Measurements from ENCODE around the gene RAVER2.
"Not testable (repeated sequence)": the region's sequence is repeated elsewhere in the genome, so short reads cannot be mapped to it uniquely, and the experiment has no call there.

RAVER2 gene

GRCh38 chr1:64748706-64749105, 3.8 kb downstream of the RAVER2 start:
- no peak for DNase-seq

GRCh38 chr1:64750092-64750491, 5.2 kb downstream of the RAVER2 start:
- no peak for DNase-seq

GRCh38 chr1:64750875-64751274, 6.0 kb downstream of the RAVER2 start:
- no peak for DNase-seq

GRCh38 chr1:64754173-64754572, 9.3 kb downstream of the RAVER2 start:
- no peak for DNase-seq

- no peak for DNase-seq
Measured at GRCh38 chr1:64755361-64755760, 10.5 kb downstream of the RAVER2 start.

GRCh38 chr1:64756770-64757169, 11.9 kb downstream of the RAVER2 start:
- no peak for DNase-seq

GRCh38 chr1:64757213-64757612, 12.3 kb downstream of the RAVER2 start:
- no peak for DNase-seq

- DNase-seq: no peak
Measured at GRCh38 chr1:64758233-64758632, 13.4 kb downstream of the RAVER2 start.

GRCh38 chr1:64759968-64760367, 15.1 kb downstream of the RAVER2 start:
- no peak for DNase-seq

- DNase-seq: no peak
Measured at GRCh38 chr1:64765012-64765411, 20.1 kb downstream of the RAVER2 start.

- DNase-seq: no peak
Measured at GRCh38 chr1:64765826-64766225, 21.0 kb downstream of the RAVER2 start.

GRCh38 chr1:64766429-64766828, 21.6 kb downstream of the RAVER2 start:
- no peak for DNase-seq

- no peak for DNase-seq
Measured at GRCh38 chr1:64769482-64769881, 24.6 kb downstream of the RAVER2 start.

GRCh38 chr1:64769971-64770370, 25.1 kb downstream of the RAVER2 start:
- DNase-seq: no peak

- not testable (repeated sequence) for DNase-seq
Measured at GRCh38 chr1:64773306-64773705, 28.4 kb downstream of the RAVER2 start.

GRCh38 chr1:64775113-64775512, 30.2 kb downstream of the RAVER2 start:
- DNase-seq: no peak

GRCh38 chr1:64782044-64782443, 37.2 kb downstream of the RAVER2 start:
- not testable (repeated sequence) for DNase-seq

- not testable (repeated sequence) for DNase-seq
Measured at GRCh38 chr1:64782848-64783247, 38.0 kb downstream of the RAVER2 start.

- no peak for DNase-seq
Measured at GRCh38 chr1:64790832-64791487, 46.1 kb downstream of the RAVER2 start.

GRCh38 chr1:64798872-64799271, 54.0 kb downstream of the RAVER2 start:
- no peak for DNase-seq

- no peak for DNase-seq
Measured at GRCh38 chr1:64801851-64802523, 57.1 kb downstream of the RAVER2 start.

- DNase-seq: no peak
Measured at GRCh38 chr1:64809309-64809708, 64.4 kb downstream of the RAVER2 start.

GRCh38 chr1:64810001-64810400, 65.1 kb downstream of the RAVER2 start:
- DNase-seq: no peak

GRCh38 chr1:64811131-64811530, 66.3 kb downstream of the RAVER2 start:
- no peak for DNase-seq

Data from C1 segment of cervical spinal cord (tissue), 14 donors.